ENCODE results near the gene FHIT. TPM values are rescaled to one million over a fixed set of nuclear protein-coding genes. Genes with fewer than 3 reads are reported as not detected.

FHIT gene
- total RNA-seq, 2 experiments from 2014 or later, result 7.6 to 7.9 TPM

GRCh38 chr3:60810881-60811280 is 440.4 kb downstream of the FHIT start:
- ATAC-seq (no peak), DNase-seq (no peak)
- intact Hi-C loops (cut with micrococcal nuclease), result no loop called here
- no peaks in the 10 kb centered on the region for H3K36me3 Mint-ChIP-seq (ENCODE audit: low read depth)
- H3K9me3 Mint-ChIP-seq, result peaks cover 8% of the 10 kb centered on the region
- CTCF ChIA-PET, result no interaction called here
- POLR2A ChIA-PET, result interaction anchor here (0.6 to 0.7 kb wide), 2 partner anchors 39 to 203 kb away, joined by 3 read pairs; no protein-coding TSS in a partner anchor
- no peak for TF ChIP-seq CTCF (IDR thresholded peaks at IDR 0.05)
- no peaks in the 10 kb centered on the region for H3K27me3 Mint-ChIP-seq
- no peaks in the 10 kb centered on the region for H3K4me1 Mint-ChIP-seq (ENCODE audit: low read depth)
- H3K4me3 Mint-ChIP-seq, result no peak overlapping the region
- H3K27ac Mint-ChIP-seq, result no peak overlapping the region

DNA sequence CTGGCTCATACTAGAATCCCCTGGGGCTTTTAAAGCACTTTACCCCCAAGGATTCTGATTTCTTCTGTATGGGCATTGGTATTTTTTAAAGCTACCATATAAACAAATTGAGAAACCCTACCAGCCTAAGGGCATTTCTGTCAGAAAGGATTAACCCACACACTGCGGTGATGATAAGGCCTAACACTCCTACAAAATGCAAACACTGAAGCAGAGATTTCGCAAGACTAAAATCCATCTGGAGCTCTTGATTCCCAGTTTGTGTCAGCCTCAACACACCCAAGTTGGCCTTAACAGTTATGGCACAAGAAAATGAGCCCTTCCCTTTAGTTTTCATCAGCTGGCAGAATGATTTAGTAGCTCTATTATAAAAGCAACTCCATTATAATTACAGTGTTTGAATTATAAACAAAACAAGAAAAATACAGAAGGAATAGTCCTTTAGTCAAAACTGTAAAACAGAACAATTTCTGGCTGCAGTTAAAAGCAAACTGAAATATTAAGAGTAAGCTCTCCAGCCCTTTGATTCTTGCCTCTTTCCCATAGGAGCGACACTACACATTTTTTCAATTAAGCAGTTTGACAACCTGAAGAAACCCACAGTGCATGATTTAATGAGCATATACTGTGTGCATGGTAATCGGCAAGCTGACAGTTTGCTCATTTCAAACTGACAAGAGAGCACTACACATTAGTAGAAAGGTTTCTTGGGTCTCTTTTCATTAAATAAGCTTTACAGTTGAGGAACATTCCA is 441.2 kb downstream of the FHIT start:
- ATAC-seq (no peak), DNase-seq (no peak)
- H3K4me3 Mint-ChIP-seq, result no peak overlapping the region
- CTCF ChIA-PET, result no interaction called here
- no peaks in the 10 kb centered on the region for H3K4me1 Mint-ChIP-seq (ENCODE audit: low read depth)
- no peaks in the 10 kb centered on the region for H3K36me3 Mint-ChIP-seq (ENCODE audit: low read depth)
- intact Hi-C loops (cut with micrococcal nuclease), result no loop called here
- H3K27ac Mint-ChIP-seq, result no peak overlapping the region
- POLR2A ChIA-PET, result interaction anchor here (0.7 kb wide), 1 partner anchor 40 kb away, joined by 3 read pairs; no protein-coding TSS in a partner anchor
- H3K9me3 Mint-ChIP-seq, result peaks cover 2% of the 10 kb centered on the region
- no peaks in the 10 kb centered on the region for H3K27me3 Mint-ChIP-seq
- no peak for TF ChIP-seq CTCF (IDR thresholded peaks at IDR 0.05)

DNA sequence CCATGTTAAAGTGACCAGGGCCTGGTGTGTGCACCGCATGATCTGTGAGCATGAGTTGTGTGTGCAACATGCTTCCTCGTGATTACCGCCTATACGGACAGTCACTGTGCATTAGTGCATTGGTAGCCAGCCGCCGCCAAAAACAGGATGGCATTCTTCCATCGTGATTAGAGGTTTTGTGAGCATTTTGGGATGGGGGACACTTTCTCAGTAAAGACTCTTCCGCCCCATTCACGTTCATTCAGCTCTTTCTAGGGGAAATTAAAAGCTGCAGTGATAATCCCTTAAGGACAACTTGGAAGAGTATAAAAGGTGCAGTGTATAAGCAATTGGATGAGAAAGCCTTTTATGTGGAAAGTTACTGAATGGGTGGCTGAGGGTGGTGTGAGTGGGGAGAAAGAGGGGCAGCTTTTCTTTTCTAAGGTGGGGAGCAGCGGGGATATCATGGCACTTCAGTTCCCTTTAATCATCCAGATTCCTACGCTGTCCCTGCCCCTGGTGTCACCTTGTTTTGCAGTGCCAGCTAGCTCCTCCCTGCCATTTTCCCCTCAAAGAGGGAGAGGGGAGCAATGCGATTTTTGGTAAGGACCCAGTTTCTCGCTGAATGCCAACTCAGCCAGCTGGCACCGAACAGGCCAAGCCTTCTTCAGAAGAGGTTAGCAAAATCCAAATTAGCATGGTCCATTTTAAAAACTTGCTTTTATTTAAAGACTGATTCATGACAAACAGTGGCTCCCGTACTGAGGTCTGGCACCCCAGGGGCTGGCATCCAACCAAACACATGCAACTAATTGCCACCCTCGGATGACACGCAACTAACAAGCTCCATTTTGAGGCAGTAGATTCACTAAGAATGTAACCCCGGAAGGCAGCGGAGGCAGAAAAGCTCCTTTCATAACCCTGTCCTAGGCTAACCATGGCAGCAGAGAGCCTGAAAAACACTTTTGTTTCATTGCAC is 447.8 kb downstream of the FHIT start:
- TF ChIP-seq CTCF (IDR thresholded peaks at IDR 0.05), result no peak
- Mint-ChIP-seq H3K4me1 (ENCODE audit: low read depth) (no peaks in the 10 kb centered on the region), H3K9me3 (peaks cover 2% of the 10 kb centered on the region), H3K27ac (no peak overlapping the region), H3K27me3 (no peaks in the 10 kb centered on the region), H3K36me3 (ENCODE audit: low read depth) (no peaks in the 10 kb centered on the region), H3K4me3 (no peak overlapping the region)
- DNase-seq, result no peak
- intact Hi-C loops (cut with micrococcal nuclease), result no loop called here
- ATAC-seq, result no peak
- ChIA-PET CTCF (no interaction called here), POLR2A (no interaction called here)

DNA sequence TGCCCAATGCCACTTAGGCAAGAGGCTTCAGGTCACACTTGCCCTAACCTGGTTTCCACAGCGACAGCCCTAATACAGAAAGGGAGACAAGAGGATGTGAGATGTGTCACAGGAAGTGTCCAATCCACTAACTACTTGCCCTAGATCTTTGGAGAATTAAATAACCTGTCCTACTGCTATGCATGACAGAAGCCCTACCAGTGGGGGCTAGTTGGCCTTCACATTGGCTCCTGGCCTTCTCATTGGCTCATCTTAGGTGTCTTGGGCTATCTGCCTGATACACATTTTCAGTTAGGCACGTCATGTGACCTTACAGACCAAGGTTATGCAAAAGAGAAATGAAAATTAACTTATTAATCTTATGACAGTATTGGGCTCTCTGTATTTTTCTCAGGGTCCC is 449.9 kb downstream of the FHIT start:
- no peak overlapping the region for H3K27ac Mint-ChIP-seq
- peaks cover 2% of the 10 kb centered on the region for H3K9me3 Mint-ChIP-seq
- no peaks in the 10 kb centered on the region for H3K4me1 Mint-ChIP-seq (ENCODE audit: low read depth)
- DNase-seq, result no peak
- ChIA-PET CTCF (no interaction called here), POLR2A (no interaction called here)
- TF ChIP-seq CTCF (IDR thresholded peaks at IDR 0.05), result no peak
- ATAC-seq, result no peak
- H3K4me3 Mint-ChIP-seq, result no peak overlapping the region
- no peaks in the 10 kb centered on the region for H3K27me3 Mint-ChIP-seq
- intact Hi-C loops (cut with micrococcal nuclease), result no loop called here
- no peaks in the 10 kb centered on the region for H3K36me3 Mint-ChIP-seq (ENCODE audit: low read depth)

DNA sequence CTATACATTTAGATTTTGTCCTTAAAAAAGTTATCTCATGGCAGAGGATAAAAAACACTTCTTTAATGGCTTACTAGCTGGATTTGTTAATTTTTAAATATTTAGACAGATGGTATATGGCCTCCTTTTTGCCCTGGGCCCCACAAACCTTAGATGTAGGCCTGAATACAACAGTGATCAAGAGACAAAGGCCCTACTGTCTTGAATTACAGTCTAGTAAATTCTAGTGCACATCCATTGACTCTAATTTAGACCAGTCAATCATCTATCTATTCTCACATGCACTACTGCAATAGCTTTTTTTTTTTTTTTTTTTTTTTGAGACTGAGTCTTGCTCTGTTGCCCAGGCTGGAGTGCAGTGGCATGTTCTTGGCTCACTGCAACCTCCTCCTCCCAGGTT is 452.8 kb downstream of the FHIT start:
- no peak overlapping the region for H3K27ac Mint-ChIP-seq
- intact Hi-C loops (cut with micrococcal nuclease), result no loop called here
- POLR2A ChIA-PET, result no interaction called here
- H3K9me3 Mint-ChIP-seq, result peaks cover 2% of the 10 kb centered on the region
- DNase-seq (no peak), ATAC-seq (no peak)
- H3K4me3 Mint-ChIP-seq, result no peak overlapping the region
- CTCF ChIA-PET, result no interaction called here
- TF ChIP-seq CTCF (IDR thresholded peaks at IDR 0.05), result no peak
- no peaks in the 10 kb centered on the region for H3K4me1 Mint-ChIP-seq (ENCODE audit: low read depth)
- H3K36me3 Mint-ChIP-seq (ENCODE audit: low read depth), result no peaks in the 10 kb centered on the region
- no peaks in the 10 kb centered on the region for H3K27me3 Mint-ChIP-seq

Data from activated CD8-positive, alpha-beta T cell treated with anti-CD3 and anti-CD28 coated beads for 36 hours (primary cell).